ENCODE measurements around the gene CST9. TPM values are rescaled to one million over a fixed set of nuclear protein-coding genes. Genes with fewer than 3 reads are reported as not detected.

Gene CST9
- total and polyA plus RNA-seq, 9 of the 15 experiments (the other 6 are each of a cell fraction or from before 2014, with no cell fraction given) = not detected

DNA sequence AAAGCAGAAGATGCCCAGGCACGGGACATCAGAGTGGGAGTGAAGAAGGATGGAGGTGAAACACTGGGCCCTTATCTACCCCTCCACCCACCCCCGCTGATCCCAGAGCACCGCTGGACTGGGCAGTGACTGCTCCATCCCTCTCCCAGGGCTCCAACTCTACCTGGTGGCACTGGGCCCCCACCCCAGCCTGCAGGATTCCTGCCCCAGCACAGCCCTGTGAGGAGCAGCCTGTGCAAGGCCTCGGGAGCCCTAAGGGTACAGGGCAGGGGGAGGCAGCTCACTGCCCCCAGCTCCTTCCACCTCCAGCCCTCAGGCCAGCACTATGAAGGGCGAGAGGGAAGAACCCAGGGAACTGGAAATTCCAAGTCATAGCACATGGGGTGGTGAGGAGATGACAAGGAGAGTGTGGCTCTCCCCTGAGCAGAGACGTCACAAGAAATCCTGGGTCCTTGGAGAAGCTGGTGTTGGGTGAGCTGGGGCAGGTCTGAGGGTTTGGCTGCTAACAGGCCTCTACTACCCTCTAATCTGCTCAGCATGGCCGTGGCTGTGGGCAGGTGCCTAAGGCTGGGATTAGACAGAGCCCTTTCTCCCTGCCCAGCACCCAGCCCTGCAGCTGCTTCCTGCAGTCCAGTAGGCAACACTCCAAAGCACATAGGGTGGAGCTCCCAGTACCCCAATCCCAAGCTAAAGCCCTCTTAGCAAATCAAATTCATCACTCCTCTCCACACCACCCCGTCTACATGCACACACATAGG is 28.5 kb upstream of the CST9 start (continued):
- TF ChIP-seq ZNF639 (CRISPR knock-in tag; conservative IDR thresholded peaks at IDR 0.05 in 1 of 2, IDR thresholded peaks at IDR 0.05 in 1 of 2) = no peak
- no peak for TF ChIP-seq ZNF133 (CRISPR knock-in tag; IDR thresholded peaks at IDR 0.05)
- no peak for TF ChIP-seq NFRKB (IDR thresholded peaks at IDR 0.05; ENCODE audit: low read depth)
- TF ChIP-seq CHCHD3 (CRISPR knock-in tag; IDR thresholded peaks at IDR 0.05) = no peak
- no peak for TF ChIP-seq ETS1 (conservative IDR thresholded peaks at IDR 0.05; ENCODE audit: control insufficient read depth, low read depth, low read length)
